Retinal pigment epithelial cell (primary cell): ENCODE measurements around the gene BCAP29.

ENCODE experiments used
- DNase-seq: peaks from one replicate; pipeline ENCODE4 v3.0.0-alpha.2; 2010; ENCODE audit warnings: low read depth
- H3K4me3 ChIP-seq: 2 replicates; pipeline ENCODE4 v1.5.1; 2011; ENCODE audit warnings: mild to moderate bottlenecking, low read length, control low read depth, moderate library complexity
- CTCF ChIP-seq: conservative IDR thresholded peaks from 2 replicates; pipeline ENCODE4 v1.5.1; 2011; ENCODE audit warnings: low read depth, low read length, control low read depth, inconsistent platforms

BCAP29 gene

GRCh38 chr7:107551936-107552335, 28.1 kb upstream of the BCAP29 start:
- TF ChIP-seq CTCF = no peak

GRCh38 chr7:107555893-107556292, 24.2 kb upstream of the BCAP29 start:
- no peak overlapping the region for H3K4me3 ChIP-seq
- TF ChIP-seq CTCF = no peak
- no peak for DNase-seq

More at GRCh38 chr7:107551936-107552335, 28.1 kb upstream of the BCAP29 start:
- no peak for DNase-seq
- no peak overlapping the region for H3K4me3 ChIP-seq

GRCh38 chr7:107559864-107560263, 20.2 kb upstream of the BCAP29 start:
- no peak overlapping the region for H3K4me3 ChIP-seq
- TF ChIP-seq CTCF = no peak
- no peak for DNase-seq

- no peak for TF ChIP-seq CTCF
- H3K4me3 ChIP-seq = no peak overlapping the region
- no peak for DNase-seq
Observed at GRCh38 chr7:107560898-107561516, 19.0 kb upstream of the BCAP29 start.

GRCh38 chr7:107563081-107563774, 16.8 kb upstream of the BCAP29 start:
- no peak for TF ChIP-seq CTCF
- DNase-seq = no peak
- H3K4me3 ChIP-seq = peak overlapping the region; percentile 92

- peak within 1 kb of the TSS; percentile 92 for H3K4me3 ChIP-seq
- DNase-seq = peak; percentile 38
- TF ChIP-seq CTCF = no peak
Observed at GRCh38 chr7:107563775-107564552, 16.1 kb upstream of the BCAP29 start, which contains the start of the genes COG5 and DUS4L. Gene COG5 (minus strand): TSS chr7:107563920. CDS start chr7:107563896, 24 bp downstream. Gene DUS4L (plus strand): TSS chr7:107563971. CDS start chr7:107567071, 3,100 bp downstream.
